ENCODE results near the gene MDN1. TPM values are rescaled to one million over a fixed set of nuclear protein-coding genes. Genes with fewer than 3 reads are reported as not detected.

MDN1 gene
- total and polyA plus RNA-seq, 2 of the 4 experiments (the other 2 are of a cell fraction): 7.7 to 26.7 TPM

- POLR2A ChIA-PET (ENCODE audit: unreplicated experiment): no interaction called here
- H3K4me3 ChIP-seq (ENCODE audit: insufficient read depth, low read depth, low read length): no peak overlapping the region
- no peaks in the 10 kb centered on the region for H3K9me1 ChIP-seq (ENCODE audit: insufficient read depth, low read length)
- no peak overlapping the region for H2AK5ac ChIP-seq (ENCODE audit: low read depth, low read length)
- in situ Hi-C loops (cut with MboI; ENCODE audit: low sequenced_read_pairs): no loop called here
- H4K8ac ChIP-seq (ENCODE audit: low read depth in 2 of 2, low read length in 2 of 2): no peak overlapping the region
- no peaks in the 10 kb centered on the region for H3K9me3 ChIP-seq (ENCODE audit: control insufficient read depth, insufficient read depth, low read length)
- no peak overlapping the region for H3K9ac ChIP-seq (ENCODE audit: low read depth, low read length)
- no peak overlapping the region for H2AK9ac ChIP-seq (replicated peaks; ENCODE audit: low read depth, low read length, poor library complexity)
- H4K91ac ChIP-seq (ENCODE audit: insufficient read depth, low read depth, low read length): no peak overlapping the region
- H3K27ac ChIP-seq (ENCODE audit: insufficient read depth, low read length): no peak overlapping the region
- no peak overlapping the region for H3K18ac ChIP-seq (ENCODE audit: low read depth, low read length)
- dilution Hi-C loops (cut with HindIII; ENCODE audit: low sequenced_read_pairs, unreplicated experiment): no loop called here
- H3K4me2 ChIP-seq (ENCODE audit: low read depth, low read length): no peak overlapping the region
- BruUV-seq (replicated peaks): no TSS peak
- H2BK15ac ChIP-seq (ENCODE audit: low read depth, low read length): no peak overlapping the region
- WGBS, 2 experiments (ENCODE audit: extremely low coverage in 2 of 2, insufficient read length in 1 of 2): no CpG with 5 or more reads among the region's 2 CpGs
- CTCF ChIA-PET: no interaction called here
- H3K23ac ChIP-seq (ENCODE audit: low read depth, low read length): no peak overlapping the region
- no peak overlapping the region for H2BK20ac ChIP-seq (ENCODE audit: low read depth, low read length)
- H2AFZ ChIP-seq (replicated peaks; ENCODE audit: low read length, poor library complexity): no peak overlapping the region
- H3K14ac ChIP-seq (replicated peaks; ENCODE audit: low read depth, low read length): no peak overlapping the region
- no peaks in the 10 kb centered on the region for H3K79me1 ChIP-seq (ENCODE audit: low read depth in 1 of 2, low read length in 2 of 2)
- no peak overlapping the region for H4K5ac ChIP-seq (ENCODE audit: low read depth, low read length)
- no peak overlapping the region for H3K4ac ChIP-seq (ENCODE audit: low read depth, low read length)
- intact Hi-C loops (cut with micrococcal nuclease): no loop called here
- peak; percentile 46 for ATAC-seq (ENCODE audit: low read depth)
- H4K20me1 ChIP-seq (ENCODE audit: insufficient read depth, low read length): no peaks in the 10 kb centered on the region
- DNase-seq: no peak
- H3K27me3 ChIP-seq (ENCODE audit: control insufficient read depth, insufficient read depth, low read length): no peaks in the 10 kb centered on the region
- H3K56ac ChIP-seq (ENCODE audit: extremely low read depth, insufficient read depth, low read length): no peak overlapping the region
- H3K36me3 ChIP-seq (ENCODE audit: control insufficient read depth, insufficient read depth, low read length): peaks cover 24% of the 10 kb centered on the region
- no peak for TF ChIP-seq ELK1 (IDR thresholded peaks at IDR 0.05; ENCODE audit: borderline replicate concordance, low read depth, low read length)
- TF ChIP-seq CTCF (conservative IDR thresholded peaks at IDR 0.05; ENCODE audit: low read depth, low read length): no peak
- TF ChIP-seq, protein P1, sequence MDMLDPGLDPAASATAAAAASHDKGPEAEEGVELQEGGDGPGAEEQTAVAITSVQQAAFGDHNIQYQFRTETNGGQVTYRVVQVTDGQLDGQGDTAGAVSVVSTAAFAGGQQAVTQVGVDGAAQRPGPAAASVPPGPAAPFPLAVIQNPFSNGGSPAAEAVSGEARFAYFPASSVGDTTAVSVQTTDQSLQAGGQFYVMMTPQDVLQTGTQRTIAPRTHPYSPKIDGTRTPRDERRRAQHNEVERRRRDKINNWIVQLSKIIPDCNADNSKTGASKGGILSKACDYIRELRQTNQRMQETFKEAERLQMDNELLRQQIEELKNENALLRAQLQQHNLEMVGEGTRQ (IDR thresholded peaks at IDR 0.05; ENCODE audit: low read depth, low read length): no peak
- TF ChIP-seq NFE2L2 (IDR thresholded peaks at IDR 0.05; ENCODE audit: low read depth, low read length): no peak
- no peak for TF ChIP-seq SMC3 (IDR thresholded peaks at IDR 0.05; ENCODE audit: low read depth, low read length)
- TF ChIP-seq MAZ (IDR thresholded peaks at IDR 0.05; ENCODE audit: borderline replicate concordance, low read depth, low read length): no peak
- TF ChIP-seq FOS (IDR thresholded peaks at IDR 0.05; ENCODE audit: low read depth, low read length): no peak
- TF ChIP-seq CEBPB (IDR thresholded peaks at IDR 0.05; ENCODE audit: low read depth, low read length): no peak
- H2BK120ac ChIP-seq (ENCODE audit: low read depth, low read length): no peak overlapping the region
- H3K4me1 ChIP-seq (ENCODE audit: control insufficient read depth, insufficient read depth, low read length): no peaks in the 10 kb centered on the region
- H2BK5ac ChIP-seq (ENCODE audit: low read depth, low read length, poor library complexity, severe bottlenecking): no peak overlapping the region
These were observed 96.5 kb downstream of the MDN1 start for GRCh38 chr6:89723046-89723445.
